ENCODE measurements around the gene RFLNA. TPM values are rescaled to one million over a fixed set of nuclear protein-coding genes. Genes with fewer than 3 reads are reported as not detected.

The RFLNA gene
- total and polyA plus RNA-seq, 2 experiments from 2014 or later, result 3.9 to 20.4 TPM

DNA sequence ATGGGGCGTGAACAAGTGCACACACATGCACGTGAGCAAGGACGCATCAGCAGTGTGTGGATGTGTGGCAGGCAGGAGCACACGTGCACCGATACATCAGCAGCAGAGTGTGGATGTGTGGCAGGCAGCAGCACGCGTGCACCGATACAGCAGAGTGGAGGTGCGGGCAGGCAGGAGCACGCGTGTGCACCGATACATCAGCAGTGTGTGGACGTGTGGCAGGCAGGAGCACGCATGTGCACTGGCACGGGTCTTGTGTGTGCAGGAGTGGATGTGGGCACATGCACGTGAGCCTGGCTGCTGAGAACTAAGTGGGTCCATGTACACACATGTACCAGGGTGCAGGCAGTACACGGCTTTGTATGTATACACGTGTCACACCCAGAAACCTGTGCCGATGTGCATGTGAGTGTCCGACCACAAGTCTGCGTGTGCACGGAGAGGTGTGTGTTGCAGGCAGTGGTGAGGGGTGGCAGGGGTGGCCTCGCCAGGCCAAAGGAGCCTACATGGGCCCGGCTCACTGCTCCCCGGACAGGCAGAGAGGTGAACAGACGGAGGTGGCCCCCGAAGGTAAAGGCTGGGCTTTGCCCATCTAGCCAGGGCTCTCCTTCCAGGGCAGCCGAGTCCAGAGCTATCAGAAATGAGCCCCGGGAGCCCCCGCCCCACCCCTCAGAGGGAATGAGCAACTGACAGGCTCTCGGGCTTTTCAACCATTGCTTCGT, 53.9 kb downstream of the RFLNA start (continued):
- TF ChIP-seq, protein P1, sequence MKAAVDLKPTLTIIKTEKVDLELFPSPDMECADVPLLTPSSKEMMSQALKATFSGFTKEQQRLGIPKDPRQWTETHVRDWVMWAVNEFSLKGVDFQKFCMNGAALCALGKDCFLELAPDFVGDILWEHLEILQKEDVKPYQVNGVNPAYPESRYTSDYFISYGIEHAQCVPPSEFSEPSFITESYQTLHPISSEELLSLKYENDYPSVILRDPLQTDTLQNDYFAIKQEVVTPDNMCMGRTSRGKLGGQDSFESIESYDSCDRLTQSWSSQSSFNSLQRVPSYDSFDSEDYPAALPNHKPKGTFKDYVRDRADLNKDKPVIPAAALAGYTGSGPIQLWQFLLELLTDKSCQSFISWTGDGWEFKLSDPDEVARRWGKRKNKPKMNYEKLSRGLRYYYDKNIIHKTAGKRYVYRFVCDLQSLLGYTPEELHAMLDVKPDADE (IDR thresholded peaks at IDR 0.05), result no peak
- TF ChIP-seq ZNF331 (CRISPR knock-in tag; IDR thresholded peaks at IDR 0.05; ENCODE audit: low read depth) (no peak), NANOG (IDR thresholded peaks at IDR 0.05; ENCODE audit: borderline replicate concordance) (no peak), POLR2AphosphoS5 (IDR thresholded peaks at IDR 0.05; ENCODE audit: low read depth) (no peak; the same call in 1 of the 2 replicates)
- TF ChIP-seq, protein P2, sequence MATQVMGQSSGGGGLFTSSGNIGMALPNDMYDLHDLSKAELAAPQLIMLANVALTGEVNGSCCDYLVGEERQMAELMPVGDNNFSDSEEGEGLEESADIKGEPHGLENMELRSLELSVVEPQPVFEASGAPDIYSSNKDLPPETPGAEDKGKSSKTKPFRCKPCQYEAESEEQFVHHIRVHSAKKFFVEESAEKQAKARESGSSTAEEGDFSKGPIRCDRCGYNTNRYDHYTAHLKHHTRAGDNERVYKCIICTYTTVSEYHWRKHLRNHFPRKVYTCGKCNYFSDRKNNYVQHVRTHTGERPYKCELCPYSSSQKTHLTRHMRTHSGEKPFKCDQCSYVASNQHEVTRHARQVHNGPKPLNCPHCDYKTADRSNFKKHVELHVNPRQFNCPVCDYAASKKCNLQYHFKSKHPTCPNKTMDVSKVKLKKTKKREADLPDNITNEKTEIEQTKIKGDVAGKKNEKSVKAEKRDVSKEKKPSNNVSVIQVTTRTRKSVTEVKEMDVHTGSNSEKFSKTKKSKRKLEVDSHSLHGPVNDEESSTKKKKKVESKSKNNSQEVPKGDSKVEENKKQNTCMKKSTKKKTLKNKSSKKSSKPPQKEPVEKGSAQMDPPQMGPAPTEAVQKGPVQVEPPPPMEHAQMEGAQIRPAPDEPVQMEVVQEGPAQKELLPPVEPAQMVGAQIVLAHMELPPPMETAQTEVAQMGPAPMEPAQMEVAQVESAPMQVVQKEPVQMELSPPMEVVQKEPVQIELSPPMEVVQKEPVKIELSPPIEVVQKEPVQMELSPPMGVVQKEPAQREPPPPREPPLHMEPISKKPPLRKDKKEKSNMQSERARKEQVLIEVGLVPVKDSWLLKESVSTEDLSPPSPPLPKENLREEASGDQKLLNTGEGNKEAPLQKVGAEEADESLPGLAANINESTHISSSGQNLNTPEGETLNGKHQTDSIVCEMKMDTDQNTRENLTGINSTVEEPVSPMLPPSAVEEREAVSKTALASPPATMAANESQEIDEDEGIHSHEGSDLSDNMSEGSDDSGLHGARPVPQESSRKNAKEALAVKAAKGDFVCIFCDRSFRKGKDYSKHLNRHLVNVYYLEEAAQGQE (IDR thresholded peaks at IDR 0.05; ENCODE audit: unreplicated experiment), result no peak

DNA sequence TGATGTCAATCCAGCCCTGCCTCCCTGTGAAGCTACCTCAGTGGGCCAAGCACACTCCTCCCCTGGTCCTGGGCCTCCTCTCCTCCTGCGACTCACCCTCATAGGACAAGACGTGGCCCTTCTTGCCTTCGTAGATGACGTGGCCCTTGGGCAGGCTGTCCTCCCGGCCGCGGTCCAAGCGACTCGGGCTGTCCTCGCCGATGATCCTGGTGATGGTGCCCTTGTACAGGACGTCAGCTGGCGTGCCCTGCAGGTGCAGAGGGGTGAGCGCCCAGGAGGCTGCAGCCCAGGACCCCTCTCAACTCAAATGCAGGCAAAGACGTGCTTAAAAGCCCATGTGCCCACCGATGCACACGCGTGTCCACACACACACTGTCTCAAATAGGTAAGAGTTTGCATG, 55.6 kb downstream of the RFLNA start:
- TF ChIP-seq NANOG (IDR thresholded peaks at IDR 0.05; ENCODE audit: borderline replicate concordance), result no peak
- TF ChIP-seq, protein P3, sequence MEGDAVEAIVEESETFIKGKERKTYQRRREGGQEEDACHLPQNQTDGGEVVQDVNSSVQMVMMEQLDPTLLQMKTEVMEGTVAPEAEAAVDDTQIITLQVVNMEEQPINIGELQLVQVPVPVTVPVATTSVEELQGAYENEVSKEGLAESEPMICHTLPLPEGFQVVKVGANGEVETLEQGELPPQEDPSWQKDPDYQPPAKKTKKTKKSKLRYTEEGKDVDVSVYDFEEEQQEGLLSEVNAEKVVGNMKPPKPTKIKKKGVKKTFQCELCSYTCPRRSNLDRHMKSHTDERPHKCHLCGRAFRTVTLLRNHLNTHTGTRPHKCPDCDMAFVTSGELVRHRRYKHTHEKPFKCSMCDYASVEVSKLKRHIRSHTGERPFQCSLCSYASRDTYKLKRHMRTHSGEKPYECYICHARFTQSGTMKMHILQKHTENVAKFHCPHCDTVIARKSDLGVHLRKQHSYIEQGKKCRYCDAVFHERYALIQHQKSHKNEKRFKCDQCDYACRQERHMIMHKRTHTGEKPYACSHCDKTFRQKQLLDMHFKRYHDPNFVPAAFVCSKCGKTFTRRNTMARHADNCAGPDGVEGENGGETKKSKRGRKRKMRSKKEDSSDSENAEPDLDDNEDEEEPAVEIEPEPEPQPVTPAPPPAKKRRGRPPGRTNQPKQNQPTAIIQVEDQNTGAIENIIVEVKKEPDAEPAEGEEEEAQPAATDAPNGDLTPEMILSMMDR (conservative IDR thresholded peaks at IDR 0.05; ENCODE audit: low read depth in 2 of 2), result no peak
- TF ChIP-seq ZNF331 (CRISPR knock-in tag; IDR thresholded peaks at IDR 0.05; ENCODE audit: low read depth), result no peak
- no peak overlapping the region for H3K27ac Mint-ChIP-seq

More for the DNA sequence above, 55.6 kb downstream of the RFLNA start:
- no peak overlapping the region for H3K4me3 ChIP-seq
- H3K36me3 ChIP-seq (ENCODE audit: insufficient read depth), result no peaks in the 10 kb centered on the region
- peaks cover 50% of the 10 kb centered on the region for H3K36me3 Mint-ChIP-seq (ENCODE audit: low read depth)
- ATAC-seq (no peak), DNase-seq (ENCODE audit: low spot score) (no peak)
- no peak overlapping the region for H2AFZ ChIP-seq
- H3K27me3 Mint-ChIP-seq (ENCODE audit: insufficient read depth, low read depth, poor library complexity), result peaks cover 10% of the 10 kb centered on the region
- H4K20me1 ChIP-seq (replicated peaks; ENCODE audit: insufficient read depth), result 0 out of 2 replicates have a peak, but pooled peaks cover 6% of the 10 kb centered on the region
- H3K4me2 ChIP-seq, result no peak overlapping the region
- no peaks in the 10 kb centered on the region for H3F3A ChIP-seq (replicated peaks; ENCODE audit: low read depth)
- H3K4me1 ChIP-seq (ENCODE audit: insufficient read depth), result no peaks in the 10 kb centered on the region
- no peaks in the 10 kb centered on the region for H3K9me3 Mint-ChIP-seq
- no peak overlapping the region for H3K4me3 Mint-ChIP-seq
- no peak overlapping the region for H3K27ac ChIP-seq (ENCODE audit: low read depth)
- H3K27me3 ChIP-seq (ENCODE audit: insufficient read depth), result no peaks in the 10 kb centered on the region
- H3K9me2 ChIP-seq (ENCODE audit: insufficient read depth), result no peaks in the 10 kb centered on the region
- H3K4me1 Mint-ChIP-seq, result no peaks in the 10 kb centered on the region
- H3K79me2 ChIP-seq (replicated peaks; ENCODE audit: insufficient read depth), result no peaks in the 10 kb centered on the region

All from GM23338 (cell line).